ENCODE measurements around the gene TRABD.

DNA sequence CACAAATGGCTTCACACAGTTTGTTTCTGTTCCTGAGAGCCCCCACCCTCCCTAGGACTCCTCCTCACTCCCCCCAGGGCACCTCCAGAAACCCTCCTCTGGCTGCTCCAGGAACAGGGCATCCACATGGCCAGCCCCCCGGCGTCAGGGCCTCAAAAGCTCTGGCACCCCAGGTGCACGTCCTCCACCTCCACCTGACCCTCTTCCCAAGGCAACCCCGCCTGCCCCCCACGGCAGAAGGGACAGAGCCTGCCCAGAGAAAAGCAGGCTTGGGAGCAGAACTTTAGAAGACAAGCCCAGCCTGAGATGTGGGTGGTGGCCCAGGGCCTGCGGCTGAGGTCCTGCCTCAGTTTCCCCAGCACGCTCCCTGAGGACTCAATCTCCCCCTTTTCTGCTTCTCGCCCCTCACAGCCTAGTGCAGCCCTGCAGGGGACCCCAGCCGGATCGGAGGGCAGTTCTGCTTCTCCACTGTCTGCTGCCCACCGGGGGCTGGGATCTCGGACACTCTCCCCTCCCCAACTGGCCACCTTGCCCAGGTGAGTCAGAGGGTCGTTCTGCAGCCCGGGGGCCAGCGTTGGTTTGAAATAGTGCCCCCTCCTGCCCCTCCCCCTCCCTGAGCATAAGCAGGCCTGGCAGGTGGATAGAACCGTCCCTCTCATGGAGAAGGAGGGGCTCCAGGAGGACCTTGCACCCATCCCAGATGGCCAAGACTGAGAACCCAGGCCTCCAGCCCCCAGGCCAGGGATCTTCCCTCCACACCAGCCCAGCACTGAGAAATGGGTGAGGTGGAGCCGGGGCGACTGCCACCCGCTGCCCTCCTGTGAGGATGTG, 2.4 kb upstream of the TRABD start:
- TF ChIP-seq, protein P1, sequence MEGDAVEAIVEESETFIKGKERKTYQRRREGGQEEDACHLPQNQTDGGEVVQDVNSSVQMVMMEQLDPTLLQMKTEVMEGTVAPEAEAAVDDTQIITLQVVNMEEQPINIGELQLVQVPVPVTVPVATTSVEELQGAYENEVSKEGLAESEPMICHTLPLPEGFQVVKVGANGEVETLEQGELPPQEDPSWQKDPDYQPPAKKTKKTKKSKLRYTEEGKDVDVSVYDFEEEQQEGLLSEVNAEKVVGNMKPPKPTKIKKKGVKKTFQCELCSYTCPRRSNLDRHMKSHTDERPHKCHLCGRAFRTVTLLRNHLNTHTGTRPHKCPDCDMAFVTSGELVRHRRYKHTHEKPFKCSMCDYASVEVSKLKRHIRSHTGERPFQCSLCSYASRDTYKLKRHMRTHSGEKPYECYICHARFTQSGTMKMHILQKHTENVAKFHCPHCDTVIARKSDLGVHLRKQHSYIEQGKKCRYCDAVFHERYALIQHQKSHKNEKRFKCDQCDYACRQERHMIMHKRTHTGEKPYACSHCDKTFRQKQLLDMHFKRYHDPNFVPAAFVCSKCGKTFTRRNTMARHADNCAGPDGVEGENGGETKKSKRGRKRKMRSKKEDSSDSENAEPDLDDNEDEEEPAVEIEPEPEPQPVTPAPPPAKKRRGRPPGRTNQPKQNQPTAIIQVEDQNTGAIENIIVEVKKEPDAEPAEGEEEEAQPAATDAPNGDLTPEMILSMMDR (IDR thresholded peaks at IDR 0.05; ENCODE audit: insufficient read depth, low read depth, low read length) = no peak
- no peak for TF ChIP-seq EZH2 (IDR thresholded peaks at IDR 0.05; ENCODE audit: insufficient read depth, low read length)
